COLO668 (cell line): ENCODE results near the gene NIN.

Experiments used
- DNase-seq: peaks from one replicate; lab custom pipeline; 2025; ENCODE audit not compliant: unreplicated experiment; lab: John Stamatoyannopoulos, UW

Gene NIN

DNA sequence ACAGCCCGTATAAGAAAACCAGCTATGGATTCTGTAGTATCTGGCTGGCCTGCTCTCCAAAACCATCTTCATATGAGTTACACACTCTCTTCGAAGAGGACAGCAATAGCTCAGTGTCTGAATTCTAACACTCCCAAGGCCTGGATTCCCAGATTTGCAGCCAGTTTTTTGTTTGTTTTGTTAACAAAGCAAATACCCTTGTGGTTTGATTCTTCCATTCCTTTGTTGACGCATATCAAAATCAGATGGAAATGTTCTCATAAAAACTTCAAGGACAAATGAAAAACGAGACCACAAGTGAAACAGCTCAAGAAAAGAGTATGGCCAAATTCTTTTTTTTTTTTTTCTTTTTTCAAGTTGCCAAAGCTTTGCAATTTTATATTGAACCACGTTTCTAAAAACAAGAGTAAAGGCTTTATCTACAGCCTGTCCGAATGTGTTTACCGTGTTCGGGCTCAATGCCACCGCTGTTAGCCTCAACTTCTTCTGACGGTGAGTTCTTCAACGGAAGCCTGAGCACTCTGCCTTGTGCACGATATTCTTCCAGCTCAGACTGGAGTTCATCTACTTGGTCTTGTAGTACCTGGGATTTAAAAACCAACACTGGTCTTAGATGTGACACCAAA, 67.5 kb downstream of the NIN start:
- DNase-seq, result no peak

GRCh38 chr14:50762931-50763300, 68.0 kb downstream of the NIN start:
- no peak for DNase-seq

DNA sequence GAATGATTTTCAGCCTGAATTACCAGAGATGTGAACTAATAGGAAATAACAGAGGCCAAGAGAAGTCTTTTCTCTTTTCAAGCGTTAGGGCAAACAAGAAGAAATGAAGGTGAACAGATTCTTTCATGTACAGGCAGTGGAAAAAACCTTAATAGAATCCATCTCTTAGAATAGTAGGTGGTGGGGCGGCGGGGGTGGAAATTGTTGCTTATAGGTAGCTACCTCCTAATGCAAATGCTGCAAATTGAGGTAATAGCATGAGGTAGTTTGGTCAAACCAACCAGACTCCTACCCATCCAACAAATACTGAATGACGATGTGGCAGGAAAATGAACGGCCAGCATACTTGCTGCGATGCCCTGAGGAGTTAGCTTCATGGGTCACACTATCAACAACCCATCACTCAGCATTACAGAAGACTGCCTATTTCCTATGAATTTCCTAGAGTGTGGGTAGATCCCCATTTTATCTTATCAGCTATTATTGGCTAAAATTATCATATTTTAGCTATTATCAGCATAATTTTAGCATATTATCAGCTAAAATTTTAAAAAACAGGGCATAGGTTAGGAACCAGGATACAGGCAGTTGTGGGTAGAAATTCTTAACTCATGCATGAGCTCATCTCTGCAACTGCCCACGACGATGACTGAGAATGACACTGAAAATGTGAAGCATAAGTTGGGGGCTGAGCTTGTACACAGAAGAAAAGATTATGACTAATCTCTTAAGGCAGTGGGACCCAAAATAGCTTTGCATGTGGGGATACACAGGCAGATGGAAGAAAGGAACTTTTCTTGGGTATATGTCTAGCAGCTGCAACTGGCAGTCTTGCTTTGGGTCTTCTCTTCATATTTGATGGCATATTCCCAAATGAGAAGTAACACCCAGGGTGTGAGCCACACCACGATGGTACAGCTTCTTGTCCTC, 68.7 kb downstream of the NIN start:
- no peak for DNase-seq

DNA sequence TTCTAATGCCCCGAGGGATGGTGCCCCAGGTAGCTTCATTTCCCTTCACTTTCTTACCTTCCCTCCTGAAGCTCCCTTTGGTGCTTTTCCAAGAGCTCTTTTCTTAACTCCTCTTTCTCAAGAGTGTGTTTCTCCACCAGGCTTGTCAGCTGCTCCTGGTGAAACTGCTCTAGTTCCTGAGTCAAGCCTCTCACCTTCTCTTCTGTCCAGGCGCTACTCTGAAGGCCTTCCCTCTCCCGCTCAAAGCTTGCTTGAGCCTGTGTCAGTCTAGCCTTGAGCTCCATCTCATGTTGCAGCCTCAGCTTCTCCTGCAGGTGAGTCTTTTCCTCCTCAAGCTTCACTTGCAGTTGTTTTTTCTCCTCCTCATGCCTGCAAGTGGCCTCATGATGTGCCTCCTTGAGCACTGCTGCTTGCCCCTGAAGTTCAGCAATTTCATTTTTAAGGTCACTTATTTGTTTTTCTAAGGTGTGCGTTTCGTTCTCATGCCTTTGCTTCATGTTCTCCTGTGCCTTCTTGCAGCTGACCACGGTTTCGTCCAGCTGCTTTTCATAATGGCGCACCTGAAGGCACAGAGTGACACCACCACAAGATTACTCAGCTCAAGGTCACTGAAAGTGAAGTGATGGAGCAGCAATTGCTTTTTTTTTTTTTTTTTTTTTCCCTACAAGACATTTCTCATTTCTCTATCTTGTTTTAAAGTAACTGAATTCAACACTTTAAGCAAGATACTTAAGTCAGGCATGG, 71.0 kb downstream of the NIN start:
- DNase-seq, result no peak

DNA sequence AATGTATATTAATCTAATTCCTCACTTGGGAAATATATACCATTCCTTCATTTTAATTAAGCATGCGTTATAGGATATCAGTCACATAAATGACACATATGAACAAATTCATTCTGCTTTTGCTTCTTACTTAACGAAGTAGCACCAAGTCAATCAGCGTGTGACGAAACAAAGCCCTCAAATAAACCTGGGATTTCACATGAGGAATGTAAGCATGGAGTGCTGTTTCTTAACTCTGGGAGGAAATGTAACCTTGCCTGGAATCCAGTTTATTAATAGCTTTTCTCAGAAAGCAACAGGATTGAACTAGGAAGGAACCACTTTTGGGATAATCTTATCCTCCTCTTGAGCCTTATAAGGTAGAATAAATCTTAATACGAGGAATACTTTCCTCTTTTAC, 72.0 kb downstream of the NIN start:
- no peak for DNase-seq

DNA sequence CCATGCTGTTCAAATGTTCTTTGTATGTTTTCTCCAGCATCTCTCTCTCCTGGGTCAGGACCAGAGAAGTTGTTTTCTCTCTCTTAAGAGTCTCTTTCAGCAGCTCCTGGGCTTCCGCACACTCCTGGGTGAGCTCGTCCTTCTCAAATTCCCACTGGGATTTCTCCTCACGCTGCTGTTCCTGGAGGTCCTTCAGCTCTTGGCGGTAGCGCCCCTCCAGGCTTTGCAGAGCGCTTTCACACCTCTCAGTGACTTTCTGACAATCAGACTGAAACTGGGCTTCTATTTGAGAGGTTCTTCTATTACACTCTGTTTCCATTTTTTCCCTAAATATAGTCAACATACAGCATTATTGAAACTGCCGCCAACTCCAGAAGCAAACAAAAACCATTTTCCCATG, 72.7 kb downstream of the NIN start:
- no peak for DNase-seq

DNA sequence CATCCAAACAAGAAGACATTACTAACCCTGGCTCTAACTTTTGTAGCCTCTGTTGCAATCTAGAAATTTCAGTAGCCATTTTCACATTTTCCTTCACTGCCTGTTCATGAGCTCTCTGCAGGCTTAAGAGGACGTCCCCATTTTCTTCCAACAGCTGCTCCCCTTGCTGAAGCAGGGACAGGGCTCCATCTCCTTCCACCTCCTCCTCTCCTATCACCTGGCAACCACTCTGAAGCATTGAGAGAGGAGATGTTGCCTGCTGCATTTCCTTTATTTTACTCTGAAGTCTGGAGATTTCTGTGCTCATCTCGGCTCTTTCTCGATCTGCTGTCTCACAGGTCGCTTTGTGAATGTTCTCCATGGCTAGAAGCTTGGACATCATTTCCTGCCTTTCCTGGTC, 73.3 kb downstream of the NIN start:
- DNase-seq, result no peak

- no peak for DNase-seq
Observed at GRCh38 chr14:50756300-50756699, 74.7 kb downstream of the NIN start.

DNA sequence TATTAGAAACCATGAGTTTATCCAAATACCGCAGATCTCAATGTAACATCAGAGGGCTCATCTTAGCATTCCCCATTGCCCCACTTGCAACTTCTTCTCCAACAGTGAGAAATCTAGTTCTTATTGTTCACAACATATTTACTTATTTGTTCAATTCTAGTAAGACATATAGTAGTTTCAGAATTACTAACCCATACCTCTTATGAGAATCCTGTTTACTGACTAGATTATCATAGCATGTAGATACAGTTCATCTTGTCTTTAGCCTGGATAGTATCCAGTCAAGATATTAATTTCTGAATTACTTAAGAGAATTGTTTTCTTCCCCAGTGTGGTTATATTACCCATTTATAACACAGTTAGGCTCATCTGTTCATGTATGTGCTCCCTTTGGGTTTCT, 80.6 kb downstream of the NIN start:
- no peak for DNase-seq

GRCh38 chr14:50745401-50746058, 85.4 kb downstream of the NIN start:
- DNase-seq, result no peak

DNA sequence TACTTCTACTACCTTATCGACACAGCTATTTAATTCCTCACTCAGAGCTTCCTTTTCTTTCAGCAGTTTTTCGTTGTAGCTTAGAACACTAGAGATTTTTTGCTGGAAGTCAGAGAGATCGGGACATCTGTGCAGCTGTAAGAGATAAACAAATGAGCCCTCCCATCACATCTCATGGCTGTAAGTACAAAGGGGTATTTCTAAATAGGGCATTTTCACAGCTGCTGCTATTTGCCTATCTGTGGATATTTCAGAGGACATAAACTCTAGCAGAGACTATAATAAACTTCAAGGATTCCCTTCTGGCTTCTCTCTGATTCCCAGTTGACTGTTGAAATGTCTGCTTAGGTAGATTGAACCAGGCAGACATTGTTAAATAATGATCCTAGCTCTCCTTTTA, 86.7 kb downstream of the NIN start:
- DNase-seq, result no peak

GRCh38 chr14:50741567-50741966, 89.4 kb downstream of the NIN start:
- DNase-seq, result no peak

- DNase-seq, result no peak
Observed at GRCh38 chr14:50740856-50741255, 90.1 kb downstream of the NIN start.

DNA sequence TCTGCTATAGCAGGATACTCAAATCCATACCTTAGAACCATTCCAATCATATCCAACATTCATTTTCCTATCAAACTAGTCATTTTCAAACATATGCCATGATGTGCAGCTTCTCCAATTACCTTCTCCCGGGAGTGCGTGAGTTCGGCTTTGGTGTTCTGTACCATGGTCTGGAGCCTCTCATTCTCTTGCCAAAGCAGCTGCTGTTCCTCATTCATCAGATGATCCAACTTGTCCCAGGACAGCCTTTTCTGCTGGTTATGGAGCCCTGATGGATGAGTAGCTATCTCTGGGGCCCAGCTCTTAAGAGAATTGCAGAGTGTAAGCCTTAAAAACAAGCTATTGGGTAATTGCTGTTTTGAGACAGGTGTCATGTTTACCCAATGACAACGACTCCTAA, 91.8 kb downstream of the NIN start:
- no peak for DNase-seq

DNA sequence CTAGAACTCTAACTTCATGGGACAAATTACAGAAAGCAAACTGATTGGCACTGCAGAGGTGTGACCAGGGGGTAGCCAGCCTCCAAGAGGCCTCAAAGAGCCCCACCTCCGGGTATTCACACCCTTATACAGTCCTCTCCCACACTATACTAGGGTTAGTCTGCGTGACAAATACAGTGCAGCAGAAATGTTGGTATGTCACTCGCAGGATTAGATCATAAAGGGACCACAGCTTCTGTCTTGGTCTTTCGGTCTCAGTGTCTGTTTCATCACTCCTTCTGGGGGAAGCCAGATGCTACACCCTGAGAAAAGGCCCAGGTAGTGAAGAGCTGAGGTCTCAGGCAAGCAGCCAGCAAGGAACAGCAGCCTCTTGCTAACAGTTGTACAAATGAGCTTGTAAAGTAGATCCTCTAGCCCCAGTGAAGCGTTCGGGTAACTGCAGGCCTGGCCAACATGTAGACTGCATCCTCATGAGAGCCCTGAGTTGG, 94.0 kb downstream of the NIN start:
- no peak for DNase-seq

GRCh38 chr14:50734950-50735695, 95.8 kb downstream of the NIN start:
- no peak for DNase-seq

DNA sequence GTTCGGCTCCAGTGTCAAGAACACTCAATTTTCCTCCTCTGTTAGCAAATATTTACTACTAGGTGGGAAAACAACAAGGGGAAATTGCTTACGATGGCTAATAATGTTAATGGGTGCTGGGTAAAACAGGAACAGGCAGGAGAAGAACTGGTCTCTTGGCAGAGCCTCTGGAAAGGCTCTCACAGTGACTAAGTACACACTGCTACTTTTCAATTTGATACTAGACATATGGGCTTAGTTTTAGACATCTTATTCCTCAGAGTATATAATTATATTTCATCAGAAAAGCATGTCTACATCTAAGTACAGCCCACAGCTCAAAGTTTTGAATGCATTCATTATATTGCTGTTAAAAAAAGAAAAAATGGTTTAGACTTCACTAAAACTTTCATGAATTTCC, 97.5 kb downstream of the NIN start:
- DNase-seq, result no peak

DNA sequence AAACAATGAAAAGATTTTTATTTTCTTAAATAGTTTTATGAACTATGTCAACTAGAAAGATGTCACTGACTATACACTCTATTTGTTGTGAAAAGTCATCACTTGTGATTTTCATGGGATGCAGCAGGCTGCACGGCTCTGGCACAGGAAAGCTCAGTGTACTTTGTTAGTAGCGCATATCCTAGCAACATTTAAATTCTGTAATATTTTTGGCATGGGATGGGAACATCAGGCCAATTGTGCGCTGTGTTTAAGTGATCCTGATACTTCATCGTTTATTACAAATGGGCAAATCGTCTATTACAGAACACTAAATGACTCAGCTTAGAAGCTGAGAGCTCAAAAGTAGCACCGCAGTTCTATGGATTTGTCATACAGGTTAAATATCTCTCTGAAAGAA, 102.1 kb downstream of the NIN start:
- DNase-seq, result no peak

DNA sequence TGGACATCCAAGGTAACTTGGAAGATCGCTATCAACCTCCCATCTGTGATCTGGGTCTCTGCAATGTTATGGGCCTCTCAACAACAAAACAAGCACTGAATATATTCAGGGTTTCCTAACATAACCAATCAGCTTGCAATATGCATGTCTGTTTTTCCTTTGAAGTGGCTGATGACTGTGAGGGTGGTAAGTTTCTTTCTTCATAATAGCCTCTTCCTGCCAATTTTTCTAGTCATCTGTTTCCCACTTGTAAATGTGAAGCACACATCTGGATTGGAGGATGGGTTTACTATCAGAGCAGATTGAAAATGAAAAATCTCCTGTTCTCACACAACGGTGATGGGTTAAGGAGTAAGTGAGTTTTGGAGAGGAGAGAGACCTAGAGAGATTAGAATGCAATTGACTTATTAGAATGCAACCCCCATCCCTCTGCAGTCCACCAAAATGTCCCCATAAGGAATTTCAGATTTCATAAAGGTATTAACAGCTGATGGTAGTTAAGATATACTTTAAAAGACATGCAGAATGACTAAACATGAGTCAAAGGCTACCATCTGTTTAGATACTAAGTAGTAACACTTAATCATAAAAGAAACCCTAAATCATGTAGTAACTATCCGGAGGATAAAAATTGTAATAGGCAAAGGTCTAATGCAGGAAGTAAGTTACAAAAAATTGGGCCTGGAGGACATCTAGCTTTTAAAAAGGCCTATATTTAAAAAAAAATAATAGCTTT, 104.4 kb downstream of the NIN start:
- DNase-seq, result no peak

- DNase-seq, result no peak
Observed at GRCh38 chr14:50725761-50726160, 105.2 kb downstream of the NIN start.
